H1 (cell line): ENCODE data around the gene SLC26A9.

Experiments
- BCL11A ChIP-seq, 2 experiments: IDR thresholded peaks; one replicate each; pipeline ENCODE4 v1.6.1; 2011; ENCODE audit warnings: low read depth in 2 of 2, low read length in 2 of 2, mild to moderate bottlenecking in 2 of 2
- CBX5 ChIP-seq: fragments of 300-800, 300-1000 bp; sonication (generic); IDR thresholded peaks from 2 replicates; pipeline ENCODE4 v1.7.1; 2016; ENCODE audit warnings: antibody characterized with exemption, low read length, low read depth
- CHD1 ChIP-seq: IDR thresholded peaks from 2 replicates; pipeline ENCODE4 v1.6.1; 2012; ENCODE audit warnings: low read depth, low read length, improper control_type of control experiment
- CREB1 ChIP-seq: IDR thresholded peaks from 2 replicates; pipeline ENCODE4 v1.6.1; 2012; ENCODE audit warnings: inconsistent platforms
- EP300 ChIP-seq, 2 experiments: IDR thresholded peaks; 1 replicate in 1 of 2; 2 replicates in 1 of 2; pipeline ENCODE4 v1.6.1; 2011 to 2012; ENCODE audit warnings: low read depth in 2 of 2, low read length in 2 of 2, mild to moderate bottlenecking in 2 of 2, borderline replicate concordance in 1 of 2, inconsistent platforms in 1 of 2, moderate library complexity in 1 of 2
- GTF2F1 ChIP-seq: IDR thresholded peaks from 2 replicates; pipeline ENCODE4 v1.6.1; 2012; ENCODE audit warnings: low read depth, low read length, improper control_type of control experiment, borderline replicate concordance
- POLR2A ChIP-seq, 2 experiments: IDR thresholded peaks; 1 replicate in 1 of 2; 2 replicates in 1 of 2; pipeline ENCODE4 v1.6.1; 2011; ENCODE audit warnings: low read depth in 2 of 2, low read length in 2 of 2, mild to moderate bottlenecking in 2 of 2; ENCODE audit errors: control extremely low read depth in 1 of 2
- POLR2AphosphoS5 ChIP-seq: IDR thresholded peaks from 2 replicates; pipeline ENCODE4 v1.6.1; 2011; ENCODE audit warnings: low read depth, low read length
- RFX5 ChIP-seq: IDR thresholded peaks from 2 replicates; pipeline ENCODE4 v1.6.1; 2011; ENCODE audit warnings: low read depth, low read length, improper control_type of control experiment, borderline replicate concordance
- SP1 ChIP-seq: IDR thresholded peaks from 2 replicates; pipeline ENCODE4 v1.6.1; 2011; ENCODE audit warnings: low read depth, low read length
- TAF1 ChIP-seq: IDR thresholded peaks from 2 replicates; pipeline ENCODE4 v1.6.1; 2011; ENCODE audit warnings: mild to moderate bottlenecking, low read depth, low read length
- TEAD4 ChIP-seq: IDR thresholded peaks from 2 replicates; pipeline ENCODE4 v1.6.1; 2012; ENCODE audit warnings: low read depth, low read length, inconsistent platforms, mixed read lengths
- TF ChIP-seq, protein P1 (sequence below), 3 experiments: IDR thresholded peaks; 1 replicate in 2 of 3; 2 replicates in 1 of 3; pipeline versions ENCODE4 v1.5.1 to v1.6.1; 2011; ENCODE audit warnings: low read length in 3 of 3, mild to moderate bottlenecking in 3 of 3, inconsistent platforms in 2 of 3, low read depth in 1 of 3, moderate library complexity in 1 of 3; ENCODE audit not compliant: insufficient read depth in 1 of 3; ENCODE audit errors: control extremely low read depth in 1 of 3
- TF ChIP-seq, protein P2 (sequence below): IDR thresholded peaks from 2 replicates; pipeline ENCODE4 v1.6.1; 2011; ENCODE audit warnings: low read depth, mild to moderate bottlenecking, low read length; ENCODE audit not compliant: insufficient read depth

DNA sequence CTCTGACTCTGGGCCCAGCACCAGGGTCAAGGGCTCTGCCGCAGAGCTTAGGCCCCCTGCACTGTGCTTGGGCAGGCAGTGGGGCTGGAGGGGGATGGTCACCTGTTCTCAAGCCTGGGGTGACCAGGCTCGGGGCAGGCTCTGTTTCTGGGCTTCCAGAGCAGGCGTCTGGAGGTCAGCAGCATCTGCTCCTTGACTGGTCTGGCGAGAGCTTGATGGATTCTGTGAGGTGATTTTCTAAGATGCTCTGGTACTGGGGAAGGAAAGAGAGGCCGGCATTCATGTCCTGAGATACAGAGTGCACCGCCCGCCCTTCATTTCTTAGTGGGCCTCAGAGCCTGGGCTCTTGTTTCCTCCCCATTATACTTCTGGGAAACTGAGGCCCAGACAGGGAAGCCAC lies 35.4 kb upstream of the SLC26A9 start:
- TF ChIP-seq CHD1 (no peak), SP1 (no peak), EP300 (IDR thresholded peaks at IDR 0.05; ENCODE audit: borderline replicate concordance in 1 of 2, low read depth in 2 of 2, low read length in 2 of 2) (no peak), RFX5 (no peak), CBX5 (no peak), POLR2AphosphoS5 (no peak), CREB1 (no peak), POLR2A (IDR thresholded peaks at IDR 0.05; ENCODE audit: control extremely low read depth in 1 of 2, low read depth in 2 of 2, low read length in 2 of 2) (no peak), GTF2F1 (no peak), BCL11A (IDR thresholded peaks at IDR 0.05; ENCODE audit: low read depth in 2 of 2, low read length in 2 of 2) (no peak), TAF1 (no peak), TEAD4 (no peak)
- TF ChIP-seq, protein P1, sequence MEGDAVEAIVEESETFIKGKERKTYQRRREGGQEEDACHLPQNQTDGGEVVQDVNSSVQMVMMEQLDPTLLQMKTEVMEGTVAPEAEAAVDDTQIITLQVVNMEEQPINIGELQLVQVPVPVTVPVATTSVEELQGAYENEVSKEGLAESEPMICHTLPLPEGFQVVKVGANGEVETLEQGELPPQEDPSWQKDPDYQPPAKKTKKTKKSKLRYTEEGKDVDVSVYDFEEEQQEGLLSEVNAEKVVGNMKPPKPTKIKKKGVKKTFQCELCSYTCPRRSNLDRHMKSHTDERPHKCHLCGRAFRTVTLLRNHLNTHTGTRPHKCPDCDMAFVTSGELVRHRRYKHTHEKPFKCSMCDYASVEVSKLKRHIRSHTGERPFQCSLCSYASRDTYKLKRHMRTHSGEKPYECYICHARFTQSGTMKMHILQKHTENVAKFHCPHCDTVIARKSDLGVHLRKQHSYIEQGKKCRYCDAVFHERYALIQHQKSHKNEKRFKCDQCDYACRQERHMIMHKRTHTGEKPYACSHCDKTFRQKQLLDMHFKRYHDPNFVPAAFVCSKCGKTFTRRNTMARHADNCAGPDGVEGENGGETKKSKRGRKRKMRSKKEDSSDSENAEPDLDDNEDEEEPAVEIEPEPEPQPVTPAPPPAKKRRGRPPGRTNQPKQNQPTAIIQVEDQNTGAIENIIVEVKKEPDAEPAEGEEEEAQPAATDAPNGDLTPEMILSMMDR (IDR thresholded peaks at IDR 0.05; ENCODE audit: control extremely low read depth in 1 of 3, insufficient read depth in 1 of 3, low read depth in 1 of 3, low read length in 3 of 3), result no peak
- TF ChIP-seq, protein P2, sequence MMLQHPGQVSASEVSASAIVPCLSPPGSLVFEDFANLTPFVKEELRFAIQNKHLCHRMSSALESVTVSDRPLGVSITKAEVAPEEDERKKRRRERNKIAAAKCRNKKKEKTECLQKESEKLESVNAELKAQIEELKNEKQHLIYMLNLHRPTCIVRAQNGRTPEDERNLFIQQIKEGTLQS, result no peak
